H1 (cell line): ENCODE measurements around the gene COX5A. TPM values are rescaled to one million over a fixed set of nuclear protein-coding genes. Genes with fewer than 3 reads are reported as not detected.
A peak's percentile ranks its signal among the peaks of the same experiment; 100 is the strongest.

Source experiments
- CTCF ChIA-PET: fragments of 300-600 bp; sonication (Branson Sonifier 250); formaldehyde crosslinking; loops from one replicate; lab custom pipeline; 2021; ENCODE audit not compliant: partially characterized antibody; lab: Charles Lee
- POLR2A ChIA-PET: fragments of 300-600 bp; sonication (Branson Sonifier 250); formaldehyde crosslinking; loops from one replicate; lab custom pipeline; 2021; ENCODE audit warnings: inconsistent platforms; ENCODE audit not compliant: partially characterized antibody; lab: Charles Lee
- DNase-seq, 2 experiments: peaks; one replicate each; pipeline versions ENCODE4 v3.0.0 to v3.0.0-alpha.2; 2010 to 2022; ENCODE audit warnings: low spot score in 2 of 2, low read depth in 1 of 2, mixed read lengths in 1 of 2
- FAIRE-seq: peaks from 2 replicates; lab custom pipeline; 2011; peaks lifted over from hg19 to GRCh38; lab: Jason Lieb, UNC
- H2AFZ ChIP-seq: 2 replicates; pipeline ENCODE4 v1.8.1; 2012; ENCODE audit warnings: low read length, inconsistent platforms
- H2AK5ac ChIP-seq: 2 replicates; pipeline ENCODE4 v1.6.1; 2013; ENCODE audit warnings: low read depth, low read length
- H2BK120ac ChIP-seq: replicated peaks from 2 replicates; pipeline ENCODE3; 2013; ENCODE audit warnings: low read depth, low read length, inconsistent platforms
- H2BK12ac ChIP-seq: 2 replicates; pipeline ENCODE4 v1.6.1; 2013; ENCODE audit warnings: low read depth, low read length
- H2BK15ac ChIP-seq: 2 replicates; pipeline ENCODE4 v1.6.1; 2013; ENCODE audit warnings: low read length
- H2BK20ac ChIP-seq: 2 replicates; pipeline ENCODE4 v1.6.1; 2013; ENCODE audit warnings: low read length
- H2BK5ac ChIP-seq: 2 replicates; pipeline ENCODE4 v1.6.1; 2013; ENCODE audit warnings: low read depth, low read length
- H3K14ac ChIP-seq: 2 replicates; pipeline ENCODE4 v1.6.1; 2013; ENCODE audit warnings: inconsistent platforms; ENCODE audit not compliant: insufficient read length
- H3K18ac ChIP-seq: 2 replicates; pipeline ENCODE4 v1.6.1; 2013; ENCODE audit warnings: low read length; ENCODE audit errors: extremely low read depth
- H3K23ac ChIP-seq: 2 replicates; pipeline ENCODE4 v1.6.1; 2013; ENCODE audit warnings: inconsistent platforms; ENCODE audit not compliant: insufficient read length
- H3K23me2 ChIP-seq: 2 replicates; pipeline ENCODE4 v1.6.1; 2013; ENCODE audit warnings: low read depth, low read length
- H3K27ac ChIP-seq: 2 replicates; pipeline ENCODE4 v1.6.1; 2011; ENCODE audit warnings: low read depth, low read length, inconsistent platforms
- H3K27me3 ChIP-seq, 4 experiments: replicated peaks in 1 of 4; 1 replicate in 1 of 4; 2 replicates in 3 of 4; pipeline versions ENCODE4 v1.6.1 to v1.8.1; 2011 to 2013; ENCODE audit warnings: low read length in 3 of 4, mild to moderate bottlenecking in 3 of 4, inconsistent platforms in 2 of 4, mixed read lengths in 2 of 4, moderate library complexity in 1 of 4; ENCODE audit not compliant: control insufficient read depth in 3 of 4, insufficient read depth in 3 of 4; ENCODE audit errors: extremely low read depth in 1 of 4
- H3K36me3 ChIP-seq, 4 experiments: 2 replicates each; pipeline versions ENCODE4 v1.6.1 to v1.8.1; 2011 to 2013; ENCODE audit warnings: mild to moderate bottlenecking in 4 of 4, low read length in 3 of 4, moderate library complexity in 2 of 4, control low read depth in 1 of 4, inconsistent platforms in 1 of 4; ENCODE audit not compliant: insufficient read depth in 4 of 4, control insufficient read depth in 2 of 4
- H3K4ac ChIP-seq: replicated peaks from 2 replicates; pipeline ENCODE3; 2013; ENCODE audit warnings: low read length, low read depth, mixed read lengths, inconsistent platforms; ENCODE audit not compliant: insufficient read length
- H3K4me1 ChIP-seq, 4 experiments: replicated peaks in 1 of 4; 1 replicate in 1 of 4; 2 replicates in 3 of 4; pipeline versions ENCODE4 v1.6.1 to v1.8.1; 2011 to 2013; ENCODE audit warnings: low read length in 3 of 4, inconsistent platforms in 2 of 4, mixed read lengths in 1 of 4; ENCODE audit not compliant: insufficient read depth in 4 of 4, control insufficient read depth in 3 of 4
- H3K4me2 ChIP-seq, 2 experiments: 2 replicates each; pipeline versions ENCODE4 v1.6.1 to v1.8.1; 2011 to 2013; ENCODE audit warnings: low read depth in 2 of 2, low read length in 2 of 2, control low read depth in 1 of 2, inconsistent platforms in 1 of 2, mild to moderate bottlenecking in 1 of 2; ENCODE audit not compliant: insufficient read depth in 1 of 2
- H3K4me3 ChIP-seq, 4 experiments: fragments of 200-600, 300-600 bp in 1 of 4; sonication (generic), shearing (Covaris generic), sonication (Bioruptor Twin) in 1 of 4; 2 replicates each; pipeline versions ENCODE4 v1.5.1 to v1.8.1; 2011 to 2016; ENCODE audit warnings: low read length in 4 of 4, low read depth in 3 of 4, control low read depth in 2 of 4, inconsistent platforms in 2 of 4, mild to moderate bottlenecking in 2 of 4, mixed read lengths in 1 of 4, moderate library complexity in 1 of 4; ENCODE audit not compliant: insufficient read depth in 2 of 4; ENCODE audit errors: extremely low read depth in 1 of 4
- H3K56ac ChIP-seq: replicated peaks from 2 replicates; pipeline ENCODE3; 2013; ENCODE audit warnings: low read depth, mild to moderate bottlenecking, mixed read lengths, low read length, inconsistent platforms; ENCODE audit not compliant: insufficient read length
- H3K79me1 ChIP-seq: 2 replicates; pipeline ENCODE4 v1.6.1; 2013; ENCODE audit warnings: low read depth, low read length, control low read depth
- H3K79me2 ChIP-seq, 2 experiments: 2 replicates each; pipeline versions ENCODE4 v1.6.1 to v1.8.1; 2012 to 2013; ENCODE audit warnings: low read length in 2 of 2, mild to moderate bottlenecking in 2 of 2, inconsistent platforms in 1 of 2; ENCODE audit not compliant: insufficient read depth in 2 of 2, control insufficient read depth in 1 of 2
- H3K9ac ChIP-seq, 4 experiments: replicated peaks in 1 of 4; 1 replicate in 1 of 4; 2 replicates in 3 of 4; pipeline versions ENCODE4 v1.6.1 to v1.8.1; 2011 to 2013; ENCODE audit warnings: low read depth in 3 of 4, low read length in 3 of 4, control low read depth in 2 of 4, mild to moderate bottlenecking in 2 of 4, moderate library complexity in 2 of 4, inconsistent platforms in 1 of 4; ENCODE audit errors: extremely low read depth in 1 of 4
- H3K9me3 ChIP-seq, 2 experiments: 2 replicates each; pipeline versions ENCODE4 v1.6.1 to v1.8.1; 2012 to 2013; ENCODE audit warnings: mild to moderate bottlenecking in 2 of 2, moderate library complexity in 2 of 2, control low read depth in 1 of 2, inconsistent platforms in 1 of 2, low read depth in 1 of 2, low read length in 1 of 2, mixed read lengths in 1 of 2; ENCODE audit not compliant: insufficient read depth in 2 of 2
- H4K20me1 ChIP-seq, 2 experiments: replicated peaks in 1 of 2; 2 replicates each; pipeline versions ENCODE3 to v1.8.1; 2011 to 2013; ENCODE audit warnings: inconsistent platforms in 2 of 2, low read length in 2 of 2, mild to moderate bottlenecking in 1 of 2; ENCODE audit not compliant: insufficient read depth in 2 of 2, control insufficient read depth in 1 of 2
- H4K5ac ChIP-seq: 2 replicates; pipeline ENCODE4 v1.6.1; 2013; ENCODE audit warnings: low read length, low read depth, mixed read lengths, inconsistent platforms; ENCODE audit not compliant: insufficient read length
- H4K8ac ChIP-seq: 2 replicates; pipeline ENCODE4 v1.8.0; 2013; ENCODE audit warnings: mild to moderate bottlenecking, moderate library complexity, low read length, inconsistent platforms; ENCODE audit not compliant: insufficient read depth; ENCODE audit errors: extremely low read depth
- H4K91ac ChIP-seq: replicated peaks from 2 replicates; pipeline ENCODE3; 2013; ENCODE audit warnings: low read length, mixed read lengths, inconsistent platforms; ENCODE audit not compliant: insufficient read length
- CBX5 ChIP-seq: fragments of 300-800, 300-1000 bp; sonication (generic); IDR thresholded peaks from 2 replicates; pipeline ENCODE4 v1.7.1; 2016; ENCODE audit warnings: antibody characterized with exemption, low read length, low read depth
- POLR2A ChIP-seq, 2 experiments: IDR thresholded peaks; 1 replicate in 1 of 2; 2 replicates in 1 of 2; pipeline ENCODE4 v1.6.1; 2011; ENCODE audit warnings: low read depth in 2 of 2, low read length in 2 of 2, mild to moderate bottlenecking in 2 of 2; ENCODE audit errors: control extremely low read depth in 1 of 2
- POU5F1 ChIP-seq: IDR thresholded peaks from 2 replicates; pipeline ENCODE4 v1.6.1; 2011; ENCODE audit warnings: low read depth, mild to moderate bottlenecking, low read length, moderate library complexity
- RBBP5 ChIP-seq: IDR thresholded peaks from 2 replicates; pipeline ENCODE4 v1.7.1; 2012; ENCODE audit warnings: low read depth, mild to moderate bottlenecking, inconsistent platforms, low read length, moderate library complexity, borderline replicate concordance
- polyA plus RNA-seq, 7 experiments: library from polyadenylated mRNA; depleted of rRNA in 3 of 7; stranded (reverse) in 5 of 7; unstranded in 2 of 7; fragments of >200 nt in 5 of 7; fragments of 200-250 nt in 2 of 7; gene quantifications; 1 replicate in 5 of 7; 2 replicates in 1 of 7; 4 replicates in 1 of 7; pipeline versions ENCODE4 v1.2.1 to v1.2.3, GENCODE V29; 2011 to 2013; ENCODE audit warnings: missing spikeins in 2 of 7, mixed read lengths in 2 of 7
- total RNA-seq: library from RNA; stranded (reverse); fragmentation: NEBNext Ultra II Directional; extraction: Animal tissue kit (Norgen Biotek cat#: 25700); gene quantifications from 2 replicates; pipeline ENCODE4 v1.2.1, GENCODE V29; 2021
- TF ChIP-seq, protein P1 (sequence below): IDR thresholded peaks from 2 replicates; pipeline ENCODE4 v1.6.1; 2012; ENCODE audit warnings: inconsistent platforms
- TF ChIP-seq, protein P2 (sequence below): IDR thresholded peaks from 2 replicates; pipeline ENCODE4 v1.6.1; 2011; ENCODE audit warnings: low read depth, mild to moderate bottlenecking, low read length; ENCODE audit not compliant: insufficient read depth

The COX5A gene
- total and polyA plus RNA-seq, 2 of the 8 experiments (the other 6 are each of a cell fraction or from before 2014, with no cell fraction given) = 270 to 367 TPM

GRCh38 chr15:74954515-74954914 is 16.6 kb upstream of the COX5A start:
- H3K79me1 ChIP-seq = 0 out of 2 replicates have a peak, but pooled peaks cover 2% of the 10 kb centered on the region
- H3K56ac ChIP-seq = no peak overlapping the region
- H3K36me3 ChIP-seq = no peaks in the 10 kb centered on the region
- no peak for FAIRE-seq
- H2BK15ac ChIP-seq = peak overlapping the region; percentile 61; the same call in 1 of the 2 replicates
- H3K9ac ChIP-seq = no peak overlapping the region
- no peak overlapping the region for H2AK5ac ChIP-seq
- H3K14ac ChIP-seq = no peak overlapping the region
- H3K23ac ChIP-seq = no peak overlapping the region
- ChIA-PET POLR2A (interaction anchor here (0.9 to 2.5 kb wide), 6 partner anchors 10 to 112 kb away, joined by 3 to 9 read pairs (median 4); partner anchors contain the start of genes FAM219B and ULK3), CTCF (interaction anchor here (0.9 to 2.7 kb wide), 14 partner anchors 13 to 228 kb away, joined by 3 to 10 read pairs (median 4); partner anchors contain the start of genes CYP1A1 and SCAMP5)
- no peak overlapping the region for H2BK12ac ChIP-seq
- H4K20me1 ChIP-seq = peaks cover 0 to 4% of the 10 kb centered on the region in 2 experiments
- H3K18ac ChIP-seq = no peak overlapping the region
- H3K4me1 ChIP-seq = peaks cover 3 to 30% (median 17%) of the 10 kb centered on the region in 4 experiments
- H3K4me3 ChIP-seq = peak overlapping the region in 3 of 4 experiments; percentile 41 to 73 (median 65); a peak in 3 of 8 replicates
- H3K27me3 ChIP-seq = peaks cover 5 to 33% (median 31%) of the 10 kb centered on the region in 4 experiments
- no peak overlapping the region for H4K5ac ChIP-seq
- H3K23me2 ChIP-seq = peaks cover 36% of the 10 kb centered on the region
- no peak overlapping the region for H2AFZ ChIP-seq
- no peak for TF ChIP-seq POU5F1
- TF ChIP-seq RBBP5 = no peak
- TF ChIP-seq, protein P1, sequence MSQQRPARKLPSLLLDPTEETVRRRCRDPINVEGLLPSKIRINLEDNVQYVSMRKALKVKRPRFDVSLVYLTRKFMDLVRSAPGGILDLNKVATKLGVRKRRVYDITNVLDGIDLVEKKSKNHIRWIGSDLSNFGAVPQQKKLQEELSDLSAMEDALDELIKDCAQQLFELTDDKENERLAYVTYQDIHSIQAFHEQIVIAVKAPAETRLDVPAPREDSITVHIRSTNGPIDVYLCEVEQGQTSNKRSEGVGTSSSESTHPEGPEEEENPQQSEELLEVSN = no peak
- no peak for TF ChIP-seq CBX5
- no peak for TF ChIP-seq POLR2A (IDR thresholded peaks at IDR 0.05; ENCODE audit: control extremely low read depth in 1 of 2, low read depth in 2 of 2, low read length in 2 of 2)
- TF ChIP-seq, protein P2, sequence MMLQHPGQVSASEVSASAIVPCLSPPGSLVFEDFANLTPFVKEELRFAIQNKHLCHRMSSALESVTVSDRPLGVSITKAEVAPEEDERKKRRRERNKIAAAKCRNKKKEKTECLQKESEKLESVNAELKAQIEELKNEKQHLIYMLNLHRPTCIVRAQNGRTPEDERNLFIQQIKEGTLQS = no peak
- H2BK5ac ChIP-seq = no peak overlapping the region
- peaks cover 0 to 19% of the 10 kb centered on the region in 2 experiments; a peak in 2 of 4 replicates for H3K79me2 ChIP-seq
- H4K91ac ChIP-seq = no peak overlapping the region
- H2BK120ac ChIP-seq = no peak overlapping the region
- no peak overlapping the region for H4K8ac ChIP-seq
- H3K4me2 ChIP-seq = peak overlapping the region; percentile 95 to 98
- no peak overlapping the region for H3K27ac ChIP-seq
- H3K9me3 ChIP-seq = no peaks in the 10 kb centered on the region
- no peak overlapping the region for H2BK20ac ChIP-seq
- no peak for DNase-seq
- H3K4ac ChIP-seq = no peak overlapping the region
